GM18868 (cell line): ENCODE measurements around the gene RBM33.

Source experiments
- ATAC-seq: cut with Tn5 transposase; IDR thresholded peaks from one replicate; pipeline ENCODE4 v1.9.1; 2021; ENCODE audit warnings: mild to moderate bottlenecking, moderate library complexity; ENCODE audit not compliant: unreplicated experiment

RBM33 gene

GRCh38 chr7:155741805-155742204 lies 97.3 kb downstream of the RBM33 start:
- no peak for ATAC-seq

DNA sequence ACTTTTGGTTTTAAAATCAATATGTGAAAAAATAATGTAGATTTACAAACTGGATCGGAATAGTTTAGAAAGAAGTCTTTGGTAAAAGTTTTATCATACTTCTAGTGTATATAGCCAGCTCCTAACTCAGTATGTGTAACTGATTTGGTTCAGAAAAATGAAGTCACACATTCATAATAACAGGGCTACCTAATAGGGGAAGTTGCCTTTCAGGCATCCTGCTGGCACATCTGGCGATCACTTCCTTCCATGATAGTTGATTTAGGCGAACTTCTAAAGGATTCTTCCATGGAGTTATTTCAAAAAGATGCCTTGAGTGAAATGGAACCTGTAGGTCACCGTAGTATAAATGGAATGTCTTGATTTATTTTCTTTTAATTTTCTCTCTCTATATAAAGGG lies 98.7 kb downstream of the RBM33 start:
- no peak for ATAC-seq

DNA sequence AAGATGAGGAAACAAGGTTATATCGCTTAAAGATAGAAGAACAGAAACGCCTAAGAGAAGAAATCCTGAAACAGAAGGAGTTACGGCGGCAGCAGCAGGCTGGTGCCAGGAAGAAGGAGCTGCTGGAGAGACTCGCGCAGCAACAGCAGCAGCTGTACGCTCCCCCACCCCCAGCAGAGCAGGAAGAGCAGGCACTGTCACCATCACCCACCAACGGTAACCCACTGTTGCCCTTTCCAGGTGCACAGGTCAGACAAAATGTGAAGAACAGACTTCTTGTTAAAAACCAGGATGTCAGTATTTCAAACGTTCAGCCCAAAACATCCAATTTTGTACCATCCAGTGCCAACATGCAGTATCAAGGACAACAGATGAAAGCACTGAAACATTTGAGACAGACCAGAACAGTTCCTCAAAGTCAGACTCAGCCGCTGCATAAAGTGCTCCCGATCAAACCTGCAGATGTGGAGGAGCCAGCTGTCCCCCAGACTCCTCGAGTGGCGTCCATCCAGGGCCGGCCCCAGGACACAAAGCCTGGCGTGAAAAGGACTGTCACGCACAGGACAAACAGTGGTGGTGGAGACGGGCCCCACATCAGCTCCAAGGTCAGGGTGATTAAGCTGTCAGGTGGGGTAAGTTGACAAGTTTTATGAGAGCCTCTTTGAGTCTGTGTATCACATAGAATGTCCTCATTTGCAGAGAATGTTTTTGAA lies 100.7 kb downstream of the RBM33 start:
- ATAC-seq: no peak

GRCh38 chr7:155745737-155746136 lies 101.3 kb downstream of the RBM33 start:
- ATAC-seq: peak; percentile 22

DNA sequence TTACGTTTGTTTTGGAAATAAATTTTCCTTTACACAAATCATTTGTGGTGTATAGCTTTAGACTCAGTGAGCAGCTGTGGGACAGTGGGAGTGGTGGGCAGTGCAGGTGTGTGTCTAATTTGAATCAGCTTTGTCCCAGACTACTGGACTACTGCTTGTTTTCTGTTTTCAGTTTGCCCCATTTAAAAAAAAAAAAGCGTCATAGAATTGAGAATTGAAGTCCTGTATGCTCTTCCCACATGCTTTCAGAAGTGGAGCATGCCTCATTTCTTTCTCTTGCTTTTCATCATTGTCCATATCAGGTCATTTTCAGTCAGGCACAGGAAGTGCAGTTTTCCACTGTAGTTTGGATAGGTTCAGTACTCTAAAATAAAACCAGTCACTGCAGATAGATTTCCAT lies 101.7 kb downstream of the RBM33 start:
- peak; percentile 64 for ATAC-seq

DNA sequence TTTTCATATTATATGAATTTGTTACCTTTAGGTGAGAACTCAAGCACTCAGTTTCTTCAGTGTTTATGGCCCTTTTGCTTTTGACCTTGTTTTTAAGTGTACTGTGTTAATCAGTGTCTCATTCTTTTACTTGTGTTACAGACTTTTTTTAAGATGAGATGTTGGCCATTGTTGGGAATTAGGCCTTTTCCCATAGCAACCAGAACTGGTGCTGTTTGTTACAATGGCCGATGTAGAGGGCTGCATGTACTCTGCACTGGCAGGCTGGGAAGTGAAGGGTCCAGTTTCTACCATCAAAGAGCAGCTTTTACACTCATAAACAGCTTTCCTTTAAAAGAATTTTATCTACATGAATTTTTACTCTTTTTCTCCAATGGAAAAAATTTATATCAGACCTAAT lies 102.7 kb downstream of the RBM33 start:
- no peak for ATAC-seq

- no peak for ATAC-seq
Observed at GRCh38 chr7:155749578-155749977, 105.1 kb downstream of the RBM33 start.

DNA sequence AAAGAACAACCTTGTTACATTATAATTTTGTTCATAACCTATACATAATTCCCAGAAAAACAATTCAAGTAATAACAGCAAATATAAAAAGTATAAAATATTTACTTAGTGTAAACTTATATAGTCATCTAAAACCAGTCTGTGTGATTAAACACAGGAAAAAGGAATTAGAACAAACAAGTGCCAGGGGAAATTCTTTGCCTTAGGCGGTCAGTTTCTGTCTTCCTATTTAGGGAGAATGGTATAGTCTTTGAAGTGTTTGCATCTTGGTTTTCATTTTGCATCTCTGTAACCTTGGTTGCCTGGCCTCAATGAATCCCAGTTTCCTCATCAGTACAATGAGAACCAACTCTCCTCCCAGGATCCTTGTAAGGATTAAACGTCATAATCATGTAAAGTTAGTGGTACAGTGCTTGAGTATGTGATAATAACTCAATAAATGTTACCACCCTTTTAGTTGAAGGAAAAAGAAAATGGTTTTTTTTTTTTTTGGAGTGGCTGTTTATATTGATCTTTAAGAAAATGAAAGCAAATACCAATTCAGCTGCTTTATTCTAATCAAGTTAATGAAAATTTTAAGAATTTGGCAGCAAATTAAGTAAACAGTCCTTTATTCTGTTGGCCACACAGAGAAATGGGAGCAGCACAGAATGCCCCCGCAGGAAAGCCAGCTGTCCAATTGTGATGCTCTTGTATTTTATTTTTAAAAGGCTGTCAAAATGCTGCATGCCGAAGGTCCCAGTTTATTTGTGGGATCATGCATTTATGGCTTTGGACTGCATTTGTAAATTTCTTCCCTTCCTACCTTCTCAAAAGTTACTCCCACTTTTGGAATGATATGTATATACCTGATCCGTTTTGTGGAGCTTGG lies 106.0 kb downstream of the RBM33 start:
- ATAC-seq: no peak

GRCh38 chr7:155751409-155751808 lies 106.9 kb downstream of the RBM33 start:
- no peak for ATAC-seq

DNA sequence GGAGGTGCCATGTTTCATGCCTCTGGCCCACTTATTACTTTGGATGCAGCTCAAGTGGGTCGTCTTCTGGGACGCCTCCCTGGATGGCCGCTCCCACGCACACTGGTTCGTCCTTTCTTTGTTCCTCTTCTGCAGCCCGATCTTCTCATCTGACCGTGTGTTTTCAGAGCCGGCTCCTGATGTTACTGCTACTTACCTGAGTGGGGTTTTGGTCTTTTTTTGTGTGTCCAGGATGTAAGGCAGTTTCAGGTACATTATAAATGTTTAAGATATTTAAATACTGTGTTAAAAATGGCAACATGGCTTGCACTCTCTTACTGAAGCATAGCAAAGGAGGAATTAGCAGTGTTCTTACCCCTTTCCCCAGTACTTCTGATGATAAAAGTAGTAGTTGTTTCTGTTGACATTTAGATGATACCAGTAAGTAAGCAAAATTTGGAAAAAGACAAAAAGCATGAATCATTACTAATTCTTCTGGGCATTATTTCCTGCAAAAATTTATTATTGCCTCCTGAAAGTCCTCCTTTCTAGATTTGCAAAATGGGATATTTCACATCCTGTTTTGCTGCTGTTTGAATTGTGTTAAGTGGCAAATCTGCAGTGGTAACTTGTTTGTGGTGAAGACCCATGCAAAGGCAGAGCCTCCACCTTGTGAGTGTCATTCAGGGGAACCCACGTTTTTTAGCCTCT lies 108.4 kb downstream of the RBM33 start:
- peak; percentile 57 for ATAC-seq

DNA sequence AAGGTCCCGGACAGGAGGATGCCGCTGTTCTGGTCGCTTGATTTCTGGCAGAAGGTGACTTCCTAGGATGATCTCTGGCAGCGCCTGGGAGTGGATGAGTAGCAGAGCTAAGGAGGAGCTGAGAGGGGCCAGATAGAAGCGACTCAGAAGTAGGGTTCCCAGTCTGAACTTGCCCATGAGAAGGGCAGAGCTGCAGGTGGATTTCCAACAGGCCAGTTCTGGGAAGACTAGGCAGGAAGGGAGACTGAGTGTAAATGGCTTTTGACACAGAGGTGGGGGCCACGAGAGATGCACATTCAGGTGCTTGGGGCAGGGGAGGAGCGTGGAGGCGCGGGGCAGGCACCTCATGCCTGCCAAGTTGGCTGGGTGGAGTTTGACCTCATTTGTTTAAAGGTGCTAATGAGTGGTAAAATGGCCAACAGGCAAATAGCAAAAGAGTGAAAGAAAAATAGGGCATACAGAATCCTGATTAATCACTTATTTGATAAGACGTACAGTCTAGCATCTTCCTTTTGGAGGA lies 109.0 kb downstream of the RBM33 start:
- no peak for ATAC-seq

DNA sequence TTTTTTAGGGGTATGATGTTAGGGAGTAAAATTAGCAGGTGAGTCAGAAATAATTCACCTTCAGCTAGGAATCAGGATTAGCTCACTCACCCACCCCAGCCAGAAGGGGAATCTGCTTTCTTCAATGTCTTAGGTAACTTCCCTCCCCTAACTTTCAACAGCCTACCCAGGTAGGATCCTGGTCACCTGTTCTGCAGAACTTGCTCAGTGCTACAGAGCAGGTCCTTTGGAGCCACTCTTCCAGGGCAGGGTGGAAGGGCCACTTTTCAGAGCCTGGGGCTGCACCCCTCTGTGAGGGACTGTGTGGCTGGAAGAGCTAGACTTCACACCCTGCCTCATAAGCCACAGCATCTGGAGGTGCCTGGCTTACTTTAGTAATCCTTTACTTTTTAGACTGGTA lies 109.7 kb downstream of the RBM33 start:
- no peak for ATAC-seq

DNA sequence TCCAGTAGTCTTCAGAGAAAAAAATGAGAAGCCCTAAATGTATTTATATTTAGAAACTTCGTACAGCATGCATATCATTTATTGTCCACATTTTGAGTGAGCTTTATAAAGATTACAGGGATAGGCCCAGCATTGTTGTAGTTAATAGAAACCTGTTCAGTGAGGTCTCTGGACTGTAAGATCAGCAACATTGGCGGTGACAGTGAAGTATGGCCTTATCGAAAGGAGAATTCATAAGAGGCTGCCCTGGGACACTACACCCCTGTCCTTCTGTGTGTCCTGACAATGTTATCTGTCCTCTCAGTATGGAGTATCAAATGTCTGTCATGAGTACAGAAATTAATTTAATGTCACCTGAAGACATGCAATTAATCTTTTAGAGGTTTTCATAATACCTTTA lies 110.6 kb downstream of the RBM33 start:
- no peak for ATAC-seq

DNA sequence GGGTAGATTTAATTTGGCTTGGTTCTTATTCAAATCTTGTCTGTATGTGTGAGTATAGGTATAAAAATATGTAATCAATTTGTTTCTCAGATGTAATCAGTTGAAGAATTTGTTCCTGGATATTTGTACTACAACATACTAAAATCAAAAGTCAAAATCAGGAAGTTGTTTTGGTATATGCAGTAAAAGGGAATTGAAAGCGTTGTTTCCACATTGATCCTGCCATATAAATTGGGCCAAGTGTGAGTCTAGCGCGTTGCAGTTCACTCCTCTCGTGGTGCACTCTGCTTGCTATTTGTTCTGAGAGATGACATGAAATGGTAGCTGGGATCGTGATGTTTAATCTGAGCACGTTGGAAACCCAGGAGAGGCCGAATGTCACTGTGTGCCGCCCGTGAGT lies 111.9 kb downstream of the RBM33 start:
- ATAC-seq: peak; percentile 36

DNA sequence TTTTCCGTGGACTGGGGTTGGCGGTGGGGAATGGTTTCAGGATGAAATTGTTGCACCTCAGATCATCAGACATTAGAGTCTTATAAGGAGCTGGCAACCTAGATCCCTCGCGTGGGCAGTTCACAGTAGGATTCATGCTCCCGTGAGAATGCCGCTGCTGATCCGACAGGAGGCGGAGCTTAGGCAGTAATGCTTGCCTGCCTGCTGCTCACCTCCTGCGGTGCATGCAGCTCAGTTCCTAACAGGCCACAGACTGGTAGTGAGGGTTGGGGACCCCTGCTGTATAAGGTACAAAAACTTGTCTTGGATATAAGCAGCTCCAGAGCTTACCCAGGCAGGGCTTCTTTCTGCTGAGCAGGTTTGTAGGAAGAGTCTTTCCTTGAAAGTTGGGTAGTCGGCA lies 113.9 kb downstream of the RBM33 start:
- no peak for ATAC-seq

GRCh38 chr7:155759740-155760430 lies 115.4 kb downstream of the RBM33 start:
- no peak for ATAC-seq

GRCh38 chr7:155761162-155761561 lies 116.7 kb downstream of the RBM33 start:
- ATAC-seq: no peak

- no peak for ATAC-seq
Observed at GRCh38 chr7:155762036-155762435, 117.6 kb downstream of the RBM33 start.

- ATAC-seq: no peak
Observed at GRCh38 chr7:155762655-155763054, 118.2 kb downstream of the RBM33 start.

DNA sequence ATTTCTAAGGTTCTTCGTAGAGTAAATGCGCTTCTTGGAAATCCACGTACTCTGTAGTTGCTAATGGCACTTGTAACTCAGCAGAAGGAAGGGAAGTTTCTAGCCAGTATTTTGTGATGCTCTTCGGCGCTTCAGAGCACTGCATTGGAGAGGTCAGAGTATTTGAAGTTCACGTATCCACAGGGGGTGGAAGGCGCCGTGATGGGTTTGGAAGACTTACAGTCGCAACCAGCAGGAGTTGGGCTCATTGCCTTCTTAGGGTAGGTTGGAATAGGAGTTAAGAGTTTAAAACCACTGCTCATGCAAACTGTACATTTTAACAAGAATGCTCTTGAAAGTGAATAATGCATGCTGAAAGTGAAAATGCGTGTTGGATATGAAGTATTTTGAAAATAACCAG lies 118.7 kb downstream of the RBM33 start:
- ATAC-seq: no peak
